NCI-H1417 (cell line): ENCODE results near the gene IMPDH1.
"Not testable (repeated sequence)": the region's sequence is repeated elsewhere in the genome, so short reads cannot be mapped to it uniquely, and the experiment has no call there.

Source experiments
- DNase-seq, 3 experiments: peaks; one replicate each; lab custom pipeline; 2025; lab: John Stamatoyannopoulos, UW

The IMPDH1 gene

DNA sequence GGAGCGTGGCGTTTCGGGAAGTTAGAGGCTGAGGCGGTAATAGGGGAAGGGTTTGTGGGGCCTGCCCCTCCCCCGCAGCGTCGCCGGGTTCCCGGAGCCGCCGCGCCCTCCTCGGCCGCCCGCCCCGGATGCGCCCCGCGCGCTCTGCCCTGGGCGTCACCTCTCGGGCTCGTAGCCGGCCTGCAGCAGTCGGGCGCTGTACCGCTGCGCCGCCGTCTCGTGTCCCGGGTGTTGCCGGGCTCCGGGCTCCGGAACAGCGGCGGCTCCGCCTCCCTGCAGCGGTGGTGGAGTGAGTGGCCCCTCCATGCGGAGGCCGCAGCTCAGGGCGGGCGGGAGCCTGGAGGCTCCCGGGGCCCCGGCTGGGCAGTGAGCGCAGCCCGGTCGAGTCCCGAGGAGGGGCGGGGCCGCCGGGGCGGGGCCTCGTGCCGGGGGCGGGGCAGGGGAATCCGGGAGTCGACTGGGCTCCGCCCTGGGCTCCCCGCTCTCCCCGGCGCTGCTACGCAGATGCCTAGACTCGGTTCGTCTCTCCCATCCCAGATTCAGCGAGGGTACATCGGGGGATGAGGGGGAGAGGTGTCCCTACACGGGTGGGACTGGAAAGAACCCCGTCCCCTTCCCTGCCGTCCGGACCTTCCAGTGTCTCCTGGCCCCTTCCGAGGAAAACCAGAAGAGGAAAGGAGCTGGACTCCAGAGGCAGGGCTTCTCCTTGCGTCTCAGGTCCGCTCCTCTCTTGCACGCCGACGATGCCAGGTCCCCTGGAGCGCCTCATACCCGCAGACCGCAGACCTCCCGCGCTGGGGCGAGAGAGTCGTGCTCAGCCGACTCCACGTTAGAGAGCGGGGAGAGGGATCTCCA, at the start of gene IMPDH1:
Gene IMPDH1 (minus strand): TSS at position 387 of the 855 bp plus-strand sequence. CDS start 81 bp downstream, at position 306.
- DNase-seq, result peak; percentile 69 to 91 (median 91)

DNA sequence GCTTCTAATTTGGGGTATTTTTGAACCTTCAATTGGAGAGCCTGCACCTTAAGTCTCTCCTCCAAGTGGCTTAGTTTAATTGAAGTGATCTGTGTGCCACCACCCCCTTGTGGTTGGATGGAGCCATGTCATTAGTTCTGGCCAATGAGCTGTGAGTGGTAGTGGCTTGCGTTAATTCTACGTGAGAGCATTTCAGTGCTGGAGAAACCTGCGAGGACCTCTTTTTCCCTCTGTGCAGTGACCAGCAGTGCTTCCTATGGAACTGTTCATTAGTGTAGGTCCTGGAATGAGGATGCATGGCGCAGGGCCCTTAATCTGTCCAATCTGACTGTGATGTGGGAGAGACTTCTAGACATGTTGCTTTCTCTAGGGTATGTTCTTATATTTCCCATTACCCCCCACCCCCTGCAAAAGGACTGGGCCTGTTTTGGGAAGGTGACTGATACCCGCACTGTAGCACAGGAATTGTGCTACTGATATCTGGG, 49.7 kb upstream of the IMPDH1 start:
- DNase-seq, result peak; percentile 25 to 73 (median 43)

DNA sequence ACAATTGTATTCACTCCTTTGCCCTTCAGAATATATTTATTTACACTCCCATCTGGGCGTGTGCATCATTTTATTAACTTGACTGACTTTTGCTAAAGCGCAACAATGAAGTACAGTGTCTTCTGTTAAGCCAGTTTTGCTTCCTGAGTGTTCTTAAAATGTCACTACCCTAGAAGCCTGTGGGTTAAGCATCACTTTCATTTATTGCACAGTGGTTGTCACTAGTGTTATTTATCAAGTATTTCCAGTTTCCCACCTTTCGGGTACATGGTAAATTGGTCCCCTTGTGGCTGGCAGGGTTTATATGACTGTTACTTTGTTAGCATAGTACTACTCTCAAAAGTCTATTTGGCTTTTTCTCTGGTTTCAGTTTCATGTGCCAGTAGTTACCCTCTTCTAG, 49.2 kb upstream of the IMPDH1 start:
- no peak for DNase-seq

DNA sequence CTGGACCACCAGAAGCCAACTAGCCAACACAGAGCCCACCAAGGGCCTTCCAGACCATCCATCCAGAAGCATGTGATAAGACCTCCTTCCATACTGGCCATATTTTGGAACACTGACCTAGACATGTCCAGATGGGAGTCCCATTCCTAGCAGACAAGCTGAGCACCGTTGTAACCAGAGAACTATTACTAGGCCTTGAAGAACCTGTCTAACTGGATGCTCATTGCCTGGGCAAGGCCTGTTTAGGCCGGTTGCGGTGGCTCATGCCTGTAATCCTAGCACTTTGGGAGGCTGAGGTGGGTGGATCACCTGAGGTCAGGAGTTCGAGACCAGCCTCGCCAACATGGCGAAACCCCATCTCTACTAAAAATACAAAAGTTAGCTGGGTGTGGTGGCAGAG, 47.6 kb upstream of the IMPDH1 start:
- not testable (repeated sequence) for DNase-seq

DNA sequence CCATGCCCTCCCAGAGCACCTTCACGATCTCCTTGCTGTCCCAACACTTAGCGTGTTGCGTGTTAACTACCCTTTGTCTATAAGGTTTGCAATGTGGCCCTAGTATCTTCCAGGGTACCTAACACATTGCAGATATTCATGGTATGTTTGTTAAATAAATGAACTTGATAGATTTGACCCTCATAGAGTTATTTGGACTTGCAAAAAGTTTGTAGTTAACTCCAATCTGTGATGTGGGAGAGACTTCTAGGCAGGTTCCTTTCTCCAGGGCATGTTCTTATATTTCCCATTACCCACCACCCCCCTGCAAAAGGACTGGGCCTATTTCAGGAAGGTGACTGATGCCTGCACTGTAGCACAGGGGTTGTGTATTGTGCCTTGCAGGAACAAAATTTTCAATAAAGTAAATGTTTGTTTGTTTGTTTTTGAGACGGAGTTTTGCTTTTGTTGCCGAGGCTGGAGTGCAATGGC, 46.5 kb upstream of the IMPDH1 start:
- DNase-seq, result peak in 2 of 3 experiments; percentile 42 to 87

DNA sequence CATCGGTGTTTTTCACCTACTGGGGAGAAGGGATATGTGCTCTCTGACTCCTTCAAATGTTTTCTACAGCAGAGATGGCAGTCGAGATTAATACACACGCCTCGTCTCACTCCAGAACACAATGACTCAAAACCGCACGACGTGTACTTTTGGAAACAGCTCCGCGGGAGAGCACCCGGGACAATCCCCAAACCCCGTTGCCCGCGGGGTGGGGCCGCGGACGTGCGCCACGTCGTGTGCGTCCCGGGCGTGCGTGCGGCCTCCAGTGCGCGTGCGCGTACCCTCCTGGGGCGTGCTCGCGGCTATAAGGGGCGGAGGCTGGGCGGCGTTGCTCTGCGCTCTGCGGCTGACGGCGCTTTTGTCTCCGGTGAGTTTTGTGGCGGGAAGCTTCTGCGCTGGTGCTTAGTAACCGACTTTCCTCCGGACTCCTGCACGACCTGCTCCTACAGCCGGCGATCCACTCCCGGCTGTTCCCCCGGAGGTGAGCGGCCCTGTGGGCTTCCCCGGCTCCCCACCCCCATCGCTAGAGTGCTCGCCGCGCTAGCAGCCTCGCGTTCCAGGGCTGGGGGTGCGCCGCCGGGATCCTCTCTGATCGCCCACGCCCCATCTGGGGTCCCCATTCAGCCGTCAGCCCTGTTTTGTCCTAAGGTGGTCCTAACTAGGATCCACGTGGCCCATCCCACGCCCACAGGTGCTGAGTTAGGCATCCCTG, 45.9 kb upstream of the IMPDH1 start, which contains the start of gene HILPDA:
Gene HILPDA (plus strand): TSS at position 336 of the 712 bp plus-strand sequence. CDS start 1,391 bp downstream, outside the sequence.
- peak; percentile 95 to 97 (median 96) for DNase-seq

DNA sequence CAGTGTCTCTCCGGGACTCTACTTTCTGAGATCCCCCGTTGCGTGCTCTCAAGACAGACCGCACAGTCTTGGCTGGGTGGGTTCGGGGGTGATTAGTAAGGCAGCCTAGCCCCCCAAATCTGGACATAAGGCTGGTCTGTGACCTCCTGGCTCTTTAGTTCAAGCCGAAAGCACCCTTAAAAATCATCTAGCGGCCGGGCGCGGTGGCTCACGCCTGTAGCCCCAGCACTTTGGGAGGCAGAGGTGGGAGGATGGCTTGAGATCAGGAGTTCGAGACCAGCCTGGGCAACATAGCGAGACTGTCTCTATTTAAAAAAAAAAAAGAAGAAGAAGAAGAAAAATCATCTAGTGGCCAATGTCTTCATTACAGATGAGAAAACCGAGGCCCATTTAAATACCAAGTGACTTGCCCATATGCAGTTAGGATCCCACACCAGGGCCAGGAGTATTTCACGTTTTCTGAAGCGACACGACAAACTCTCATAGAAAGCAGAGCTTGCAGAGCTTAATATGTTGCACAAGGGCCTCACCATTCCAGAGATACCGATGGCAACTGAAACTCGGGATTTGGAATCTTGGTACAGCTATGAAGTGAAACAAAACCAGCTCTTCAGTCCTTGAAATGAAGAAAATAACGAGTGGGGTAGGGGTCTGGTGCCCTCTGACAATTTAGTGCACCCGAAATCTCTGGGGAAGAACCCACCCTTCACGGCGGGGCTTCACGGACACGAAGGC, 45.2 kb upstream of the IMPDH1 start:
- no peak for DNase-seq

DNA sequence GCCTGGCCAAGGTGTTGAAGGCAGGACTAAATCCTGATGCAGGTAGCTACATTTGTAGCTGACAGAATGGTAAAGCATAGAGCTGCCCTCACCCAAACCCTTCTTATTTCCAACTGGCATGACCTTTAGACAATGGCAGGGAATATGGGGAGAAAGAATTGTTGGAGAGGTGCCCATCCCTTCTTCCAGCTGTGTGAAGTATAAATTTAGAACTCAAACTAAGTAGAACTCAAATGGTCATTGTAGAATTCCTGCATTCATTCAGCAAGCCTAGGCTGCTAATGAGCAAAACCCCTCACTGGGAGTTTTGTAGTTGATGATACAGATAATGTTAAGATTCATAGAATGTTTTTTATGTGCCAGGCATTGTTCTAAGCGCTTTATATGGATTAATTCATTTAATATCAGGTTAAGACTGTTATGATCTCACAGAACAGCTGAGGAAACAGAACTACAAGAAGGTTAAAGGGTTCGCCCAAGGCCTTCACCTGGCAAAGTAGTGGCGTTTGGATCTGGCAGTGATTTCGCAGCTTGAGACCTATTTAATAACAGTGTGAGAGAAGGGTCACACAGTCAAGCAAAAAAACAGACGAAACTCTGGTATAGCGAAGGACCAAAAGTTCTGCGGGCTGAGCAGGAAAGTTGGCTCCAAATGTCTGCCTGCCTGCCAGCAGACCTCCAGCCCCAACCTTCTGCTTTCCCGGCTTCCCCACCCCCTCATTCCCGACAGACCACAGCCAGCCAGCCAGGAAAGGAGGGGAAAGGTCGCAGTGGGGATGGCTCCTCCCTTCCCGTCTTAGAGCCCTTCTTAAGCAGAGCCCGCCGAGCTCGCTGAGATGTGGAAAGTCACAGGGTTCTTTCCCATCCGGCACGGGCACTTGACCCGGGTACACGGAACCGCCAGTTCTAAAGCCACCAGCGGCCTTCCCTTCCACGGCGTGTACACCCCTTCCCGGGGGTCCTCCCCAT, 44.3 kb upstream of the IMPDH1 start:
- no peak for DNase-seq

DNA sequence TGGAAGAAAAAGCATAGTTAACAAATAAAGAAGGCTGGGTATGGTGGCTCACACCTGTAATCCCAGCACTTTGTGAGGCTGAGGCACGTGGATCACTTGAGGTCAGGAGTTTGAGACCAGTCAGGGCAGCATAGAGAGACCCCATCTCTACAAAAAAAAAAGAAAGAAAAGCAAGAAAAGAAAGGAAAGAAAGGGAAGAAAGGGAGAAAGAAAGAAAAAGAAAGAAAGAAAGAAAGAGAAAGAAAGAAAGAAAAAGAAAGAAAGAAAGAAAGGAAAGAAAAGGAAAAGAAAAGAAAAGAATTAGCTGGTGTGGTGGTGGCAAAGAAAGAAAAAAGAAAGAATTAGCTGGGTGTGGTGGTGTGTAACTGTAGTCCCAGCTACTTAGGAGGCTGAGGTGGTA, 42.8 kb upstream of the IMPDH1 start:
- no peak for DNase-seq

DNA sequence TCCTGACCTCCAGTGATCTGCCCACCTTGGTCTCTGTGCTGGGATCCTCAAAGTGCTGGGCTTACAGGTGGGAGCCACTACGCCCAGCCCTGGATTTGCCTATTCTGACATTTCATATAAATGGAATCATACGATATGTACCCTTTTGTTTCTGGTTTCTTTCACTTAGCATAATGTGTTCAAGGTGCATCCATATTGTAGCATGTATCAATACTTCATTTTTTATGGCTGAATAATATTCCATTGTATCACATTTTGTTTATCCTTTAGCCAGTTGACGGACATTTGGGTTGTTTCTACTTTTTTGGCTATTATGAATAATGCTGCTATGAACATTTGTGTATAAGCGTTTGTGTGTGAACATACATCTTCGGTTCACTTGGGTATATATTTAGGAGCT, 41.1 kb upstream of the IMPDH1 start:
- DNase-seq, result no peak

DNA sequence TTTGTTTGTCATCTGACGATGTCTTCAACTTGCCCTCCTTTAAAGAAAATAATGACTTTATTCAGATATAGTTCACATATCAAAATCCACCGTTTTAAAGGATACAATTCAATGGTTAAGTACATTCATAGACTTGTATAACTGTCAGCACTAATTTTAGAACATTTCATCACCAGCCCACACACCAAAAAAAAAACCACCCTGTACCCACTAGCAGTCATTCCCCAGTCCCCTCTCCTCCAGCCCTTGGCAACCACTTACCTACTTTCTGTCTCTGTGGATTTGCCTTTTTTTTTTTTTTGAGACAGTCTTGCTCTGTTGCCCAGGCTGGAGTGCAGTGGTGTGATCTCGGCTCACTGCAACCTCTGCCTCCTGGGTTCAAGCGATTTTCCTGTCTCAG, 40.6 kb upstream of the IMPDH1 start:
- DNase-seq, result no peak

DNA sequence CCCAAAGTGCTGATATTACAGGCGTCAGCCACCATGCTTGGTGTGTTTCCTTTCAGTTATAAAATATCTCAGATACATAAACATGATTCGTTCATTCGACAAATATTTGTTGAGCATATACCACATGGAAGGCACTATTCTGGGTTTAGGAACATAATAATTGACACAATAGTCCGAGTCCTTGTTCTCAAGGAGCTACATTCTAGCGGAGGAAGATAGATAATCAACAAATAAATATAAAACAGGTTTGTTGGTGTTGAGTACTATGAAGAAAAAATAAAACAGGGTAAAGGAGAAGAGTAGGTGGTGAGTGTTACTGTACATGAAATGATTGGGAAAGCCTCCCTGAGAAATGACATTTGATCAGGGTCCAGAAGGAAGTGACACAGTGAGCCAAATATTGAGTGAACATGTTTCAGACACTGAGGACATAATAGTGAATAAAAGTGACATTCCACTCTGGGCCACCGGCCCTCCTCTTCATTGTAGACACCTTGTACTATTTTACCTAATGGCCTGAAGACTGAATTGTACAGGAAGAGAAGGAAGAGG, 39.0 kb upstream of the IMPDH1 start:
- no peak for DNase-seq

DNA sequence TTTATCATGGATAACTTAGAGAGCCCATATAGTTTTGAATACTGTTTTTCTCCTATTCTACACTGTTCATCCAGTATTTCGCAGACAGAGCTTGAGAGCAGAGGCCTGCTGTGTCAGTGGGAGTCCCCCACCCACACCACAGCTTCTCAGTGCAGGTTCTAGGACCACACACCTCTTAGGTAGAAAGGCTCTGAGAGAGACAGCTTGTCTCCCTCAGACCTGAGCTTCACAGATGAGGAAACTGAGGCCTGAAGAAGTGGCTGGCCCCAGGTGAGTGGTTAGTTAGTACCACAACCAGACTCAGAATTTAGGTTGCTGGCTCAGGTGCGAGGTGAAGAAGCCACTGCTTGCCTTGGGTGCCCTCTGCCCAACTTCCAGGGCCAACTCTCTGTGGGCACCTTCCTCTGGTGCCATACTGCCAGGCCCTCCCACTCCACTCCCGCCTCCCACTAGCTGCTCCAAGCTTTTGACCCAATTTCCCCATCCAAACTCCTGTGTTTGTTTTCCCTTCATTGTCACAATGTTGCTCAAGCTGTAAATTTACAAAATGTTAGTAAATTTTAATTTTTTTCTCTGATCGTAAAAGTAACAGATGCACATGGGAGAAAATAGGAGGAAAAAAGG, 38.3 kb upstream of the IMPDH1 start:
- no peak for DNase-seq

DNA sequence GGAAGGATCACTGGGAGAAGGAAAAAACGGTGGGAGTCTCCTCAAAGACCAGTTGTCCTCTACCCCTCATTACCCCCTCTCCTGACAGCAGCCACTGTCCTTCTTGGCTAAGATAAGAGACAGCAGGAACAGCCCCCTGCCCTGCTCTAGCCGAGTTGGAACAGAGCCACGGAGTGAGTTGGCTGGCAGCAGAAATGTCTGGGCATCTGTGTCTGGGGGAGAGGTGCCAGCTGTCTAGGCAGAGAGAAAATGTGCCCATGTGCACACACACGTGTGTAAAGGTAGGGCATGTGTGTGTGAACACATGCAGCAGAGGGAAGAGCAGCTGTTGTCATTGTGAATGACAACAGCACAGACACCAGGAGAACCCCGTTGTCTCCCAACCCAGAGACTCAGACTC, 36.5 kb upstream of the IMPDH1 start:
- DNase-seq, result no peak

DNA sequence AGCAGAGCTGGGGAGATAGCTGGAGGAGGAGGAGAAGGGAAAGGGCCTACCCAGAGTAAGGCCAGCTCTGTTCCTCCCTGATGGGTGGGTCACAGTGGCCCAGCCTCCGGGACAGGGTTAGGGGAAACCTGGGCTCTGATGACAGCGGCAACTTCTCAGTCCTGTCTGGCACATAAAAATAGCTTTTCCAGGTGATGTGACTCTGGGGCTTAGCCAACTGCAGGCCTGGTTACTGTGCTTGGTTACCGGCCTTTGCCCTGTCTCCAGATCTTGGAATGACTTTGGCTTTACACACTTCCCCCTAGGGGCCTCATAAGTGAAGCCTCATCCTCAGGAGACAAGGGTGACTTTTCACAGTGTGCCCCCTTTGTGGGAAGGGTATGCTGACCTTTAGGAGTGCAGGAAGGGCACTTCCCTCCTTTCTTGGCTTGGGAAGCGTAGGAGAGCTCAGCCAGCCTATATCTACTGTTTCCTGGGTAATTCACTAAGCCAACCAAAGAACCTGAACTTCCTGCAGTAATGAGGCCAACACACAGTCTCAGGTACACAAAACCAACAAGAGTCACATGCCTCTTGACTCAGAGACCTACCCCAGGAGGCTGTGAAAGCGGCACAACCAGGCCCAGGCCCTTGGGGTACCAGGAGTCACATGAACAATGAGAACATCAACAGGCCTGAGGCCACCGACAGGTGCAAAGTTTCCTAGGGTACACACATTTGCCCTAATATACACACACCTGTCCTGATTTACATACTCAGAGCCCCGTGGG, 34.2 kb upstream of the IMPDH1 start:
- DNase-seq, result peak in 2 of 3 experiments; percentile 81 to 94

DNA sequence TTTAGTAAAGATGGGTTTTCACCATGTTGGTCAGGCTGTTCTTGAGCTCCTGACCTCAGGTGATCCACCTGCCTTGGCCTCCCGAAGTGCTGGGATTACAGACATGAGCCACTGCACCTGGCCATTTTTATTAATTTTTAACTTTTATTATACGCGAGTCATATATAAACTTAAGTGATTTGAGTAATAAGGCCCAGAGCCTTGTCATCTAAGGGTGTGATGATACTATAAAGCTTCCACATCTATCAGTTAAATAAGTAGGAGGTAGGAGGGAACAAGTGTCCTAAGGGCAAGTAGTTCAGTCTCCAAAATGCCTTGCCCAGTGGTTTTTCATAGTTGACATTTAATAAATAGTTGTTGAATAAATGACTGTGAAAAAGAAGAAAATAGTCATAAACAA, 32.6 kb upstream of the IMPDH1 start:
- no peak for DNase-seq

DNA sequence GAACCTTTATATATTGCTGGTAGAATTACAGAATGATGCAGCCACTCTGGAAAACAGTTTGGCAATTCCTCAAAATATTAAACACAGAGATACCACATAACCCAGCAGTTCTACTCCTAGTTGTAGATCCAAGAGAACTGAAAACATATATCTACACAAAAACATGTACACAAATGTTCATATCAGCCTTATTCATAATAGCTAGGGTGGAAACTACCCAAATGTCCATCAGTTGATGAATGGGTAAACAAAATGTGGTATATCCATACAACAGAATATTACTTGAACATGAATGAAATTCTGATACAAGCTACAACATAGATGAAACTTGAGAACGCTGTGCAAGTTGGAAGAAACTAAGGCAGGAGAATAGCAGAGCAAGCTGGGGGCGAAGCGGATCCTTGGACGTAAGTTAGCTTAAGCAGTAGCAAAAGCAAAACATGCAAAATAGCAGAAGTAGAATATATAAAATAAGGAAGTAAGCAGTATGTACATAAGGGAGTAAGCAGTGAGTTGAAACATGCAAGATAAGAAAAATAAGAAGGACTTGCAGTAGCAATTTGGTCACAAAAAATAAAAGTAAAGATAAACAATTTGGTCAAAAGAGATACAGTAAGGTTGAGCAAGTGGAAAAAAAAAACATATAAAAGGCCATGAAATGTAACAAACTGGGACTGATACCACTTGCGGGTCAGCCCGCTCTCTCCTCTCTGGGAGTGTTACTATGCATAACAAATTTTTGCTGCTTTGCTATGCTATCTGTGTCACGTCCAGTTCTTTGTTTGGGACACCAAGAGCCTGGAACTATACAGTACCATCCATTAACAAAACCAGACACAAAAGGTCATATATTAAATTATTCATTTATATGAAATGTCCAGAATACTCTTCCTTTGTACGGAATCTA, 27.9 kb upstream of the IMPDH1 start:
- DNase-seq, result no peak

DNA sequence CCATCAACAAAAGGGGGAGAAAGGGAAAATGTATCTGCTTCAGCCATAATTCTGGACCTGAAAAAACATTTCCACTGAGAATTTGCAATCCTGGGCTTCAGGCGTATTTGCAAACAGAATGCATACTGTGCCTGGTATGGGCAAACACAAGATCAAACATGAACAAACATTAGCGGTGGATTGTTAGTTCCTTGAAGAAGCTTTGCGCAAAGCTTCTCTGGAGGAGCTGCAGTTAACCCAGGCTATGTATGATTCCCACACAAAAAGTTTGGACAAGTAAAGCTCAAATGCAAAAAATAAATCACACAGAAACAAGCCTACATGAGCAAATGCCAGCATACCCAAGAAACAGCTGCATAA, 25.5 kb upstream of the IMPDH1 start:
- peak in 1 of 3 experiments; percentile 11 for DNase-seq
